Measurements from ENCODE around the gene DENND4A.

DENND4A gene

DNA sequence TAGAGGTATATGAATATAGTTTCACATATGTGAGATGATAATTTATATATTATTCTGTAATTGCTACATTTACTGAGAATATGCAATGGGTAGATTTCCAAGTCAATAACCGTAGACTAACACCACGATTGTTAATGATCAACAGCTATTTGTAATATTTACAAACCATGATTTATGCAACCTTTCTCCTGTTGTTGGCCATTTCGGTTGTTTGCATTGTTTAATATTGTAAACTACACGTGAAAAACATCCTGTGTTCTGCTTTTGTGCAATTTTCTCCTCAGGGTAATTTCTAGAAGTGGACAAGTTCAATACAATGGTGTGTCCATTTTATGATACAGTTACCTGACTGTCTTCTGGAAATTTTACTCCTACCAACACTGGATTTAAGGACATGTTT is 47.9 kb upstream of the DENND4A start:
- no peak for ATAC-seq
- TF ChIP-seq POU6F1 (CRISPR knock-in tag; IDR thresholded peaks at IDR 0.05; ENCODE audit: borderline replicate concordance, low read depth), result no peak
- no peak for TF ChIP-seq ESRRG (CRISPR knock-in tag; IDR thresholded peaks at IDR 0.05)
- no peak for TF ChIP-seq CSDC2 (CRISPR knock-in tag; IDR thresholded peaks at IDR 0.05)
- TF ChIP-seq ZC3H10 (CRISPR knock-in tag; IDR thresholded peaks at IDR 0.05), result no peak
- TF ChIP-seq, protein P1, sequence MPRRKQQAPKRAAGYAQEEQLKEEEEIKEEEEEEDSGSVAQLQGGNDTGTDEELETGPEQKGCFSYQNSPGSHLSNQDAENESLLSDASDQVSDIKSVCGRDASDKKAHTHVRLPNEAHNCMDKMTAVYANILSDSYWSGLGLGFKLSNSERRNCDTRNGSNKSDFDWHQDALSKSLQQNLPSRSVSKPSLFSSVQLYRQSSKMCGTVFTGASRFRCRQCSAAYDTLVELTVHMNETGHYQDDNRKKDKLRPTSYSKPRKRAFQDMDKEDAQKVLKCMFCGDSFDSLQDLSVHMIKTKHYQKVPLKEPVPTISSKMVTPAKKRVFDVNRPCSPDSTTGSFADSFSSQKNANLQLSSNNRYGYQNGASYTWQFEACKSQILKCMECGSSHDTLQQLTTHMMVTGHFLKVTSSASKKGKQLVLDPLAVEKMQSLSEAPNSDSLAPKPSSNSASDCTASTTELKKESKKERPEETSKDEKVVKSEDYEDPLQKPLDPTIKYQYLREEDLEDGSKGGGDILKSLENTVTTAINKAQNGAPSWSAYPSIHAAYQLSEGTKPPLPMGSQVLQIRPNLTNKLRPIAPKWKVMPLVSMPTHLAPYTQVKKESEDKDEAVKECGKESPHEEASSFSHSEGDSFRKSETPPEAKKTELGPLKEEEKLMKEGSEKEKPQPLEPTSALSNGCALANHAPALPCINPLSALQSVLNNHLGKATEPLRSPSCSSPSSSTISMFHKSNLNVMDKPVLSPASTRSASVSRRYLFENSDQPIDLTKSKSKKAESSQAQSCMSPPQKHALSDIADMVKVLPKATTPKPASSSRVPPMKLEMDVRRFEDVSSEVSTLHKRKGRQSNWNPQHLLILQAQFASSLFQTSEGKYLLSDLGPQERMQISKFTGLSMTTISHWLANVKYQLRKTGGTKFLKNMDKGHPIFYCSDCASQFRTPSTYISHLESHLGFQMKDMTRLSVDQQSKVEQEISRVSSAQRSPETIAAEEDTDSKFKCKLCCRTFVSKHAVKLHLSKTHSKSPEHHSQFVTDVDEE (CRISPR knock-in tag; IDR thresholded peaks at IDR 0.05), result no peak
- no peak for TF ChIP-seq ZFP30 (CRISPR knock-in tag; IDR thresholded peaks at IDR 0.05)
- TF ChIP-seq ZNF565 (CRISPR knock-in tag; conservative IDR thresholded peaks at IDR 0.05; ENCODE audit: low read depth), result no peak
- TF ChIP-seq, protein P2, sequence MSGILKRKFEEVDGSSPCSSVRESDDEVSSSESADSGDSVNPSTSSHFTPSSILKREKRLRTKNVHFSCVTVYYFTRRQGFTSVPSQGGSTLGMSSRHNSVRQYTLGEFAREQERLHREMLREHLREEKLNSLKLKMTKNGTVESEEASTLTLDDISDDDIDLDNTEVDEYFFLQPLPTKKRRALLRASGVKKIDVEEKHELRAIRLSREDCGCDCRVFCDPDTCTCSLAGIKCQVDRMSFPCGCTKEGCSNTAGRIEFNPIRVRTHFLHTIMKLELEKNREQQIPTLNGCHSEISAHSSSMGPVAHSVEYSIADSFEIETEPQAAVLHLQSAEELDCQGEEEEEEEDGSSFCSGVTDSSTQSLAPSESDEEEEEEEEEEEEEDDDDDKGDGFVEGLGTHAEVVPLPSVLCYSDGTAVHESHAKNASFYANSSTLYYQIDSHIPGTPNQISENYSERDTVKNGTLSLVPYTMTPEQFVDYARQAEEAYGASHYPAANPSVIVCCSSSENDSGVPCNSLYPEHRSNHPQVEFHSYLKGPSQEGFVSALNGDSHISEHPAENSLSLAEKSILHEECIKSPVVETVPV (CRISPR knock-in tag; IDR thresholded peaks at IDR 0.05), result no peak
- no peak for TF ChIP-seq ARNTL (CRISPR knock-in tag; IDR thresholded peaks at IDR 0.05; ENCODE audit: borderline replicate concordance, low read depth)
- TF ChIP-seq SNAI2 (CRISPR knock-in tag; IDR thresholded peaks at IDR 0.05), result no peak
- no peak for TF ChIP-seq ZNF70 (CRISPR knock-in tag; IDR thresholded peaks at IDR 0.05)

GRCh38 chr15:65839354-65839901 is 47.3 kb upstream of the DENND4A start:
- TF ChIP-seq PPARA (CRISPR knock-in tag; IDR thresholded peaks at IDR 0.05; ENCODE audit: borderline replicate concordance) (no peak), SNAI2 (CRISPR knock-in tag; IDR thresholded peaks at IDR 0.05) (no peak), ZFP3 (CRISPR knock-in tag; IDR thresholded peaks at IDR 0.05) (no peak), CSDC2 (CRISPR knock-in tag; IDR thresholded peaks at IDR 0.05) (no peak), TOX (CRISPR knock-in tag; IDR thresholded peaks at IDR 0.05; ENCODE audit: borderline replicate concordance) (no peak), ZNF565 (CRISPR knock-in tag; conservative IDR thresholded peaks at IDR 0.05; ENCODE audit: low read depth) (no peak), ZFP30 (CRISPR knock-in tag; IDR thresholded peaks at IDR 0.05) (no peak), ZC3H10 (CRISPR knock-in tag; IDR thresholded peaks at IDR 0.05) (no peak), ESRRG (CRISPR knock-in tag; IDR thresholded peaks at IDR 0.05) (no peak), ZNF8 (CRISPR knock-in tag; IDR thresholded peaks at IDR 0.05) (no peak)
- TF ChIP-seq, protein P3, sequence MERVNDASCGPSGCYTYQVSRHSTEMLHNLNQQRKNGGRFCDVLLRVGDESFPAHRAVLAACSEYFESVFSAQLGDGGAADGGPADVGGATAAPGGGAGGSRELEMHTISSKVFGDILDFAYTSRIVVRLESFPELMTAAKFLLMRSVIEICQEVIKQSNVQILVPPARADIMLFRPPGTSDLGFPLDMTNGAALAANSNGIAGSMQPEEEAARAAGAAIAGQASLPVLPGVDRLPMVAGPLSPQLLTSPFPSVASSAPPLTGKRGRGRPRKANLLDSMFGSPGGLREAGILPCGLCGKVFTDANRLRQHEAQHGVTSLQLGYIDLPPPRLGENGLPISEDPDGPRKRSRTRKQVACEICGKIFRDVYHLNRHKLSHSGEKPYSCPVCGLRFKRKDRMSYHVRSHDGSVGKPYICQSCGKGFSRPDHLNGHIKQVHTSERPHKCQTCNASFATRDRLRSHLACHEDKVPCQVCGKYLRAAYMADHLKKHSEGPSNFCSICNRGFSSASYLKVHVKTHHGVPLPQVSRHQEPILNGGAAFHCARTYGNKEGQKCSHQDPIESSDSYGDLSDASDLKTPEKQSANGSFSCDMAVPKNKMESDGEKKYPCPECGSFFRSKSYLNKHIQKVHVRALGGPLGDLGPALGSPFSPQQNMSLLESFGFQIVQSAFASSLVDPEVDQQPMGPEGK (CRISPR knock-in tag; IDR thresholded peaks at IDR 0.05; ENCODE audit: borderline replicate concordance), result no peak
- TF ChIP-seq, protein P2 (CRISPR knock-in tag; IDR thresholded peaks at IDR 0.05), result no peak
- TF ChIP-seq, protein P1 (CRISPR knock-in tag; IDR thresholded peaks at IDR 0.05), result no peak
- ATAC-seq, result no peak

All from SK-N-SH treated with all-trans-retinoic acid at 6 μM for 48 hours (cell line).